ENCODE data around the gene LAG3. TPM values are rescaled to one million over a fixed set of nuclear protein-coding genes. Genes with fewer than 3 reads are reported as not detected.

The LAG3 gene
- total and polyA plus RNA-seq, 10 donors, result 3.7 to 29.4 (median 12.7) TPM

DNA sequence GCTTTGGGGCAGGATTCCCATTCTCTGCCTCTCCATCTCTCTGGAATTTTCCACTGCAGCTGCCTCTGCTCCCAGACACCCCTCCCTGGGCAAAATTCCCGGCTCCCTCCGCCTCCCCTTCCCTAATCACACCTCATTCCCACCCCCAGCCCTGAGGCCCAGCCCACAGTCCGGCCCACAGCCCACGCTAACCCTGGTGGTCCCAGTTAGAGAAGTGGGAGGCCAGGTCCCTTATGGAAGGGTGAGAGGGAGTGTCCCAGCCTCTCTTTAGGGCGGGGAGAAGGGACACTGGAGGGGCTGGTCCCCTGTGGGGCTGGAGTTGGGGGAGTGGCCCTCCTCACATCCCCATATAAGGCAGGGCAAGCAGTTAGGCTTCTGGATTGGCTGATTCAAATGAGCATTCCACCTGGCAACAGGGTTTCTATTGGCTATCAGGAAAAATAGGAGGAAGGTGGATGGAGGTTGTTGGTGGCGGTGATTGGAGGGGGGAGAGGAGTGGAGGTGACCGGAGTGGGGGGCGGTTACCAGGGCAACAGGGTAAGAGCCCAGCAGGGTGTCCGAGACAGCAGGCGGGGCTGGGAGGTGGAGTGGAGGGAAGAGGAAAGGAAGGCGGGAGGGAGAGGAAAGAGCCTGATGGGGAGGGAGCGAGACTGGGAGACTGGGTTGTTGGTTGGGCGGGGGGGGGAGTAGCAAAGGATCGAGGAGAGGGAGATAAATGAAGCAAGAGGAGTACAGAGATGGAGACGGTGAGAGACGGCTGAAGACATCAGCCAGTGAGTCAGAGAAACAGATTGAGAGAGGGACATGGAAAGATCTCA, 8.1 kb upstream of the LAG3 start:
- no peaks in the 10 kb centered on the region for H3K9me3 ChIP-seq
- peak overlapping the region; percentile 60 to 91 (median 82) for H3K27ac ChIP-seq
- H3K27me3 ChIP-seq (replicated peaks in 1 of 7), result peaks cover 0 to 53% (median 11%) of the 10 kb centered on the region in 7 donors
- intact Hi-C loops (cut with DNase I; ENCODE audit: low total_unique reads), result no loop called here
- H3K4me1 ChIP-seq, result peaks cover 9 to 54% (median 47%) of the 10 kb centered on the region in 6 donors
- no peaks in the 10 kb centered on the region for H3K36me3 ChIP-seq
- H3K4me3 ChIP-seq, result peak overlapping the region in 4 of 8 donors; percentile 8 to 47 (median 22)
- TF ChIP-seq POLR2AphosphoS5 (IDR thresholded peaks at IDR 0.05), result peak in 2 of 3 donors; percentile 63 to 75
- no peak for TF ChIP-seq POLR2A (IDR thresholded peaks at IDR 0.05)
- TF ChIP-seq, protein P1, sequence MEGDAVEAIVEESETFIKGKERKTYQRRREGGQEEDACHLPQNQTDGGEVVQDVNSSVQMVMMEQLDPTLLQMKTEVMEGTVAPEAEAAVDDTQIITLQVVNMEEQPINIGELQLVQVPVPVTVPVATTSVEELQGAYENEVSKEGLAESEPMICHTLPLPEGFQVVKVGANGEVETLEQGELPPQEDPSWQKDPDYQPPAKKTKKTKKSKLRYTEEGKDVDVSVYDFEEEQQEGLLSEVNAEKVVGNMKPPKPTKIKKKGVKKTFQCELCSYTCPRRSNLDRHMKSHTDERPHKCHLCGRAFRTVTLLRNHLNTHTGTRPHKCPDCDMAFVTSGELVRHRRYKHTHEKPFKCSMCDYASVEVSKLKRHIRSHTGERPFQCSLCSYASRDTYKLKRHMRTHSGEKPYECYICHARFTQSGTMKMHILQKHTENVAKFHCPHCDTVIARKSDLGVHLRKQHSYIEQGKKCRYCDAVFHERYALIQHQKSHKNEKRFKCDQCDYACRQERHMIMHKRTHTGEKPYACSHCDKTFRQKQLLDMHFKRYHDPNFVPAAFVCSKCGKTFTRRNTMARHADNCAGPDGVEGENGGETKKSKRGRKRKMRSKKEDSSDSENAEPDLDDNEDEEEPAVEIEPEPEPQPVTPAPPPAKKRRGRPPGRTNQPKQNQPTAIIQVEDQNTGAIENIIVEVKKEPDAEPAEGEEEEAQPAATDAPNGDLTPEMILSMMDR (IDR thresholded peaks at IDR 0.05 in 8 of 11, conservative IDR thresholded peaks at IDR 0.05 in 3 of 11), result peak in 1 of 11 experiments; percentile 10
- peak; percentile 85 for DNase-seq
- WGBS, 5 donors, result 7 to 12% (median 8%) methylated on average over 15 to 16 of the region's 16 CpGs

DNA sequence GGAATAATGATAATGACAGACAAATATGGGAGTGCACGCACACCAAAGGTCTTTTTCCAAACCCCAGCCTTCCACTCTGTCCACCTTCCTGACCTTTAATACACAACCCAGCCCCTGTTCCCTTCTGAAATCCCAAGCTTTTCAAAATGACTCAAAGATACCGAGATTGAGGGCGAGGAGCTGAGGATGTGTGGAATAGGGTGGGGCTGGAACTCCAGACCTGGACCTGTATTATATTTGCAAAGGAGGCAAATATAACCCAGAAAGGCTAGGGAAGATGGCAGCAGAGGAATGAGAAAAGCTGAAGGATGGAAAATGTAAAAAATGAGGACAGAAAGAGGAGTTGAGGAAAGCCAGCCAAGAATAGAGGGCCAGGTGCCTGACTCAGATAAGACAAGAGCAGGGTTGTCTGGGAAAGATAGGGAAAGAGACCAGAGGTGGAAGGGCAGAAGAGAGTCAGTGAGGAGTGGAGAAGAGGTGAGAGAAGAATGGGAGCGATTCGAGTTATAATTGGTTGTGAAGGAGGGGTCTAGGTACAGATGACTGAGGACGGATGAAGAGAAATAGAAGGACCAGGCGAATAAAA, 7.2 kb upstream of the LAG3 start:
- H3K4me1 ChIP-seq, result peaks cover 9 to 61% (median 49%) of the 10 kb centered on the region in 6 donors

DNA sequence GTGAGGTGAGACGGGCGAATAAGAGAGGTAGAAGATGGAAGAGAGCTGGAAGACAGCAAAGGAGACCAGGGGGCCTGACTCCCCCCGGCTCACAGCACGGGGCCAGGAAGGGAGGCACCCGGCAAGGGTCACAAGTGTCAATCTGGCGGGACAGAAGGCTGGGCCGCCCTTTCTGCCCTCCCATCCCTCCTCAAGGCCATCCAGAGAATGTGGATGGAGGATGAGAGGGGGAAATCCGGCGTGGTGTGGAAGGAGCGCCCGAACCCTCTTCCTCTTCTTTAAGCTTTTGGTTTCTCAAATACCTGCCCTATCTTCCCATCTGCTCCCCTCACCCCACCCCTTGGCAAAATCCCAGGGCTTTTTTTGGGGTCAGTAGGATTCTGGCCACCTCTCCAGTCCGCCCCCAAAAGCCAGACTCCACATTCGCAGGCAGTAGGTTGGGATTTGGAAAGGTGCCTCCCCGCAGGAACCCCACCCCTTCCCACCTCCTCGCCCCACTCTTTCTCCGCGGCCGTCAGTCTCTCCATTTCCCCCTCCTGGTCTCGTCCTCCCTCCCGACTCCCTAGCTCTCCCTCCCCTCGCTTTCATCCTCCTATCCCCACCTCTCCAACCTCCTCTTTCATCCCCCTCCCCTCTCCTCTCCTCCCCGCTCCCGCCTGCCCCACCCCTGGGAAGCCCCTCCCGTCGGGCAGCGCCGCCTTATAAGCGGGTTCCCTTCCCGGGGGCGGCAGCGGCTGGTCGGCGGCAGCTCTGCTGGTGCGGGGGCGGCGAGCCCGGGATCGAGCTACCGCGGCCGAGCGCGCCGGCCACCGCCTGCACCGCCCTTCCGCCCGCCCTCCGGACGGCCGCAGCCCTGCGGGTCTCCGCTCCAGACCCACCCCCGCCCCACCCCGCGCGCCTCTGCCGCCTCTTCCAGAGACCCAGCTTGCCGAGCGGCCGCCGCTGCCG, 6.4 kb upstream of the LAG3 start, which contains the start of gene PTMS:
TSS of gene PTMS (plus strand) at position 730 of the 948 bp plus-strand sequence. CDS start 343 bp downstream, outside the sequence.
- TF ChIP-seq POLR2A (IDR thresholded peaks at IDR 0.05) (peak in 1 of 3 donors; percentile 41), POLR2AphosphoS5 (IDR thresholded peaks at IDR 0.05) (peak; percentile 73 to 81 (median 79))
- TF ChIP-seq, protein P1 (IDR thresholded peaks at IDR 0.05 in 8 of 11, conservative IDR thresholded peaks at IDR 0.05 in 3 of 11), result no peak
- peak; percentile 84 for DNase-seq
- H3K36me3 ChIP-seq, result peaks cover 0 to 14% (median 0%) of the 10 kb centered on the region in 6 donors
- H3K4me1 ChIP-seq, result peaks cover 9 to 69% (median 53%) of the 10 kb centered on the region in 6 donors
- 2 to 5% (median 3%) methylated on average over 33 to 63 of the region's 63 CpGs for WGBS, 5 donors
- H3K9me3 ChIP-seq, result no peaks in the 10 kb centered on the region
- H3K4me3 ChIP-seq, result peak within 1 kb of the TSS; percentile 46 to 80 (median 57)
- H3K27ac ChIP-seq, result peak within 1 kb of the TSS; percentile 35 to 91 (median 82)
- H3K27me3 ChIP-seq (replicated peaks in 1 of 7), result peaks cover 0 to 62% (median 11%) of the 10 kb centered on the region in 7 donors
- intact Hi-C loops (cut with DNase I; ENCODE audit: low total_unique reads), result no loop called here

More for the DNA sequence above, 7.2 kb upstream of the LAG3 start:
- Histone ChIP-seq H3K27me3 (replicated peaks in 1 of 7) (peaks cover 0 to 55% (median 11%) of the 10 kb centered on the region in 7 donors), H3K9me3 (no peaks in the 10 kb centered on the region), H3K36me3 (peaks cover 0 to 6% (median 0%) of the 10 kb centered on the region in 6 donors), H3K4me3 (peak overlapping the region in 5 of 8 donors; percentile 46 to 80 (median 58)), H3K27ac (peak overlapping the region in 7 of 8 donors; percentile 76 to 91 (median 83))
- intact Hi-C loops (cut with DNase I; ENCODE audit: low total_unique reads), result no loop called here
- no peak for DNase-seq
- 41 to 51% (median 44%) methylated on average over 7 of the region's 7 CpGs for WGBS, 5 donors
- TF ChIP-seq, protein P1 (IDR thresholded peaks at IDR 0.05 in 8 of 11, conservative IDR thresholded peaks at IDR 0.05 in 3 of 11), result no peak
- no peak for TF ChIP-seq POLR2A (IDR thresholded peaks at IDR 0.05)
- TF ChIP-seq POLR2AphosphoS5 (IDR thresholded peaks at IDR 0.05), result no peak

All from spleen (tissue), 11 donors.